Vagina (tissue), 2 donors: Measurements from ENCODE around the gene ELANE.

Experiments used
- CTCF ChIP-seq, 3 experiments: fragments of 450-650 bp in 2 of 3; fragments of 200-600 bp in 1 of 3; sonication (generic) in 1 of 3; IDR thresholded peaks; one replicate each; pipeline ENCODE4 v1.5.1; 2017 to 2019; ENCODE audit warnings: antibody characterized with exemption in 3 of 3, mild to moderate bottlenecking in 2 of 3, moderate library complexity in 2 of 3
- POLR2A ChIP-seq, 2 donors: fragments of 450-650 bp; IDR thresholded peaks; one replicate each; pipeline ENCODE4 v1.6.1; 2017; ENCODE audit warnings: antibody characterized with exemption in 2 of 2, mild to moderate bottlenecking in 2 of 2, moderate library complexity in 2 of 2

GRCh38 chr19:867855-868457, 15.9 kb downstream of the ELANE start:
- TF ChIP-seq CTCF (IDR thresholded peaks at IDR 0.05) (no peak), POLR2A (IDR thresholded peaks at IDR 0.05) (no peak)
